ENCODE measurements around the gene DNAAF2. TPM values are rescaled to one million over a fixed set of nuclear protein-coding genes. Genes with fewer than 3 reads are reported as not detected.

DNAAF2 gene
- total RNA-seq, 1 experiment from 2014 or later, result 13.7 TPM

GRCh38 chr14:49617852-49618519 lies 17.1 kb downstream of the DNAAF2 start:
- H3K4me1 ChIP-seq (ENCODE audit: insufficient read depth, low read length, poor library complexity, severe bottlenecking), result peaks cover 8% of the 10 kb centered on the region
- no peaks in the 10 kb centered on the region for H3K27me3 ChIP-seq (replicated peaks; ENCODE audit: insufficient read depth, low read depth, low read length, poor library complexity)
- no TSS peak for BruUV-seq (replicated peaks)
- CTCF ChIA-PET, result interaction anchor here (0.6 kb wide), 1 partner anchor 12 kb away, joined by 4 read pairs; no protein-coding TSS in a partner anchor
- H3K4me3 ChIP-seq (ENCODE audit: low read depth, low read length, poor library complexity, severe bottlenecking), result no peak overlapping the region
- peaks cover 42% of the 10 kb centered on the region for H3K36me3 ChIP-seq (ENCODE audit: insufficient read depth, low read length, poor library complexity, severe bottlenecking)
- no peaks in the 10 kb centered on the region for H3K9me3 ChIP-seq (ENCODE audit: low read depth, low read length, poor library complexity, severe bottlenecking)
- H3K27ac ChIP-seq (ENCODE audit: low read depth, low read length, poor library complexity, severe bottlenecking), result no peak overlapping the region
- TF ChIP-seq CTCF (conservative IDR thresholded peaks at IDR 0.05; ENCODE audit: low read depth, low read length), result no peak
- TF ChIP-seq EZH2 (IDR thresholded peaks at IDR 0.05; ENCODE audit: borderline replicate concordance, low read depth, low read length, poor library complexity, severe bottlenecking), result no peak
- POLR2A ChIA-PET (ENCODE audit: low non-redundant PET), result interaction anchor here (0.6 kb wide), 1 partner anchor 19 kb away, joined by 5 read pairs; the partner anchor contains the start of gene LRR1
- intact Hi-C loops (cut with micrococcal nuclease; ENCODE audit: unreplicated experiment), result no loop called here
- DNase-seq (ENCODE audit: low spot score), result no peak

- TF ChIP-seq EZH2 (IDR thresholded peaks at IDR 0.05; ENCODE audit: borderline replicate concordance, low read depth, low read length, poor library complexity, severe bottlenecking), result no peak
- no peak for TF ChIP-seq CTCF (conservative IDR thresholded peaks at IDR 0.05; ENCODE audit: low read depth, low read length)
- Histone ChIP-seq H3K27me3 (replicated peaks; ENCODE audit: insufficient read depth, low read depth, low read length, poor library complexity) (no peaks in the 10 kb centered on the region), H3K27ac (ENCODE audit: low read depth, low read length, poor library complexity, severe bottlenecking) (no peak overlapping the region), H3K36me3 (ENCODE audit: insufficient read depth, low read length, poor library complexity, severe bottlenecking) (peaks cover 40% of the 10 kb centered on the region), H3K9me3 (ENCODE audit: low read depth, low read length, poor library complexity, severe bottlenecking) (no peaks in the 10 kb centered on the region), H3K4me3 (ENCODE audit: low read depth, low read length, poor library complexity, severe bottlenecking) (no peak overlapping the region), H3K4me1 (ENCODE audit: insufficient read depth, low read length, poor library complexity, severe bottlenecking) (no peaks in the 10 kb centered on the region)
- ChIA-PET POLR2A (ENCODE audit: low non-redundant PET) (no interaction called here), CTCF (no interaction called here)
- intact Hi-C loops (cut with micrococcal nuclease; ENCODE audit: unreplicated experiment), result no loop called here
- no peak for DNase-seq (ENCODE audit: low spot score)
- no TSS peak for BruUV-seq (replicated peaks)
Observed at GRCh38 chr14:49615776-49616175, 19.3 kb downstream of the DNAAF2 start.

GRCh38 chr14:49614196-49614595 lies 20.8 kb downstream of the DNAAF2 start:
- H3K36me3 ChIP-seq (ENCODE audit: insufficient read depth, low read length, poor library complexity, severe bottlenecking), result peaks cover 40% of the 10 kb centered on the region
- POLR2A ChIA-PET (ENCODE audit: low non-redundant PET), result no interaction called here
- no peaks in the 10 kb centered on the region for H3K9me3 ChIP-seq (ENCODE audit: low read depth, low read length, poor library complexity, severe bottlenecking)
- H3K4me3 ChIP-seq (ENCODE audit: low read depth, low read length, poor library complexity, severe bottlenecking), result no peak overlapping the region
- BruUV-seq (replicated peaks), result no TSS peak
- CTCF ChIA-PET, result no interaction called here
- no peaks in the 10 kb centered on the region for H3K27me3 ChIP-seq (replicated peaks; ENCODE audit: insufficient read depth, low read depth, low read length, poor library complexity)
- no peak for DNase-seq (ENCODE audit: low spot score)
- H3K4me1 ChIP-seq (ENCODE audit: insufficient read depth, low read length, poor library complexity, severe bottlenecking), result no peaks in the 10 kb centered on the region
- H3K27ac ChIP-seq (ENCODE audit: low read depth, low read length, poor library complexity, severe bottlenecking), result no peak overlapping the region
- TF ChIP-seq EZH2 (IDR thresholded peaks at IDR 0.05; ENCODE audit: borderline replicate concordance, low read depth, low read length, poor library complexity, severe bottlenecking) (no peak), CTCF (conservative IDR thresholded peaks at IDR 0.05; ENCODE audit: low read depth, low read length) (no peak)
- intact Hi-C loops (cut with micrococcal nuclease; ENCODE audit: unreplicated experiment), result no loop called here

Data from A673 (cell line).